NCI-H774 (cell line): ENCODE measurements around the gene RTL10.
A peak's percentile ranks its signal among the peaks of the same experiment; 100 is the strongest.

Source experiments
- DNase-seq: peaks from one replicate; lab custom pipeline; 2025; lab: John Stamatoyannopoulos, UW

The RTL10 gene

GRCh38 chr22:19863571-19863970 is 8.9 kb upstream of the RTL10 start:
- DNase-seq, result no peak

- DNase-seq, result no peak
These were observed 8.1 kb upstream of the RTL10 start for GRCh38 chr22:19862619-19863246.

- no peak for DNase-seq
These were observed 5.3 kb upstream of the RTL10 start for GRCh38 chr22:19859861-19860510.

GRCh38 chr22:19857382-19857781 is 2.7 kb upstream of the RTL10 start:
- DNase-seq, result no peak

- peak; percentile 43 for DNase-seq
These were observed 1.1 kb upstream of the RTL10 start for GRCh38 chr22:19855504-19856409.

- no peak for DNase-seq
These were observed 546 bp downstream of the RTL10 start for GRCh38 chr22:19853879-19854777.

GRCh38 chr22:19853058-19853878 is 1.4 kb downstream of the RTL10 start:
- DNase-seq, result no peak

- no peak for DNase-seq
These were observed 2.4 kb downstream of the RTL10 start for GRCh38 chr22:19852177-19852781.

- no peak for DNase-seq
These were observed 3.1 kb downstream of the RTL10 start for GRCh38 chr22:19851291-19852176.

GRCh38 chr22:19850763-19851109 is 3.9 kb downstream of the RTL10 start:
- DNase-seq, result no peak

GRCh38 chr22:19849835-19850762 is 4.6 kb downstream of the RTL10 start:
- no peak for DNase-seq

- DNase-seq, result no peak
These were observed 6.1 kb downstream of the RTL10 start for GRCh38 chr22:19848298-19849224.

- no peak for DNase-seq
These were observed 7.4 kb downstream of the RTL10 start for GRCh38 chr22:19847345-19847632.

- no peak for DNase-seq
These were observed 7.9 kb downstream of the RTL10 start for GRCh38 chr22:19846620-19847344.

GRCh38 chr22:19845054-19845722 is 9.5 kb downstream of the RTL10 start:
- DNase-seq, result no peak

- no peak for DNase-seq
These were observed 10.2 kb downstream of the RTL10 start for GRCh38 chr22:19844377-19845053.
